Type B pancreatic cell (in vitro differentiated cells): ENCODE measurements around the gene PXT1. TPM values are rescaled to one million over a fixed set of nuclear protein-coding genes. Genes with fewer than 3 reads are reported as not detected.
"Not testable (repeated sequence)": the region's sequence is repeated elsewhere in the genome, so short reads cannot be mapped to it uniquely, and the experiment has no call there.

Experiments
- DNase-seq: peaks from one replicate; pipeline ENCODE4 v3.0.0; 2021; ENCODE audit warnings: mixed read lengths; ENCODE audit not compliant: unreplicated experiment; ENCODE audit errors: extremely low spot score
- H3K27ac Mint-ChIP-seq: 2 replicates; pipeline ENCODE4 v1.8.0; 2021; ENCODE audit warnings: mild to moderate bottlenecking, mixed read lengths
- H3K27me3 Mint-ChIP-seq: 2 replicates; pipeline ENCODE4 v1.8.0; 2021; ENCODE audit warnings: mixed read lengths
- H3K36me3 Mint-ChIP-seq: 2 replicates; pipeline ENCODE4 v1.8.0; 2021; ENCODE audit warnings: mixed read lengths
- H3K4me1 Mint-ChIP-seq: one replicate; pipeline ENCODE4 v1.8.0; 2021; ENCODE audit warnings: mixed read lengths; ENCODE audit not compliant: unreplicated experiment
- H3K4me3 Mint-ChIP-seq: 2 replicates; pipeline ENCODE4 v1.8.0; 2021; ENCODE audit warnings: mild to moderate bottlenecking, mixed read lengths
- H3K9me3 Mint-ChIP-seq: 2 replicates; pipeline ENCODE4 v1.8.0; 2021; ENCODE audit warnings: mixed read lengths
- CTCF ChIP-seq: fragments of 200-600 bp; sonication (generic); conservative IDR thresholded peaks from 2 replicates; pipeline ENCODE4 v1.5.0; 2021; ENCODE audit warnings: antibody characterized with exemption, mild to moderate bottlenecking
- total RNA-seq: library from RNA; stranded (reverse); gene quantifications from 2 replicates; pipeline ENCODE4 v1.2.1, GENCODE V29; 2021; ENCODE audit warnings: low replicate concordance

PXT1 gene
- total RNA-seq, 1 donor from 2014 or later: 0.19 TPM

GRCh38 chr6:36419310-36419709 is 23.3 kb downstream of the PXT1 start:
- H3K36me3 Mint-ChIP-seq: no peaks in the 10 kb centered on the region
- H3K4me3 Mint-ChIP-seq: no peak overlapping the region
- no peak overlapping the region for H3K27ac Mint-ChIP-seq
- H3K4me1 Mint-ChIP-seq: peaks cover 12% of the 10 kb centered on the region
- no peak for DNase-seq
- H3K9me3 Mint-ChIP-seq: no peaks in the 10 kb centered on the region
- H3K27me3 Mint-ChIP-seq: no peaks in the 10 kb centered on the region
- TF ChIP-seq CTCF: no peak

GRCh38 chr6:36418558-36418957 is 24.1 kb downstream of the PXT1 start:
- no peak overlapping the region for H3K4me3 Mint-ChIP-seq
- no peak for TF ChIP-seq CTCF
- H3K9me3 Mint-ChIP-seq: no peaks in the 10 kb centered on the region
- no peaks in the 10 kb centered on the region for H3K36me3 Mint-ChIP-seq
- peaks cover 7% of the 10 kb centered on the region for H3K4me1 Mint-ChIP-seq
- no peaks in the 10 kb centered on the region for H3K27me3 Mint-ChIP-seq
- no peak overlapping the region for H3K27ac Mint-ChIP-seq
- DNase-seq: no peak

- Mint-ChIP-seq H3K4me3 (no peak overlapping the region), H3K27ac (no peak overlapping the region), H3K9me3 (no peaks in the 10 kb centered on the region), H3K27me3 (no peaks in the 10 kb centered on the region), H3K36me3 (no peaks in the 10 kb centered on the region), H3K4me1 (no peaks in the 10 kb centered on the region)
- no peak for TF ChIP-seq CTCF
- no peak for DNase-seq
Measured at GRCh38 chr6:36414481-36414880, 28.2 kb downstream of the PXT1 start.

GRCh38 chr6:36413489-36414480 is 28.9 kb downstream of the PXT1 start:
- Mint-ChIP-seq H3K27me3 (no peaks in the 10 kb centered on the region), H3K9me3 (no peaks in the 10 kb centered on the region), H3K36me3 (no peaks in the 10 kb centered on the region), H3K4me1 (no peaks in the 10 kb centered on the region), H3K27ac (no peak overlapping the region), H3K4me3 (no peak overlapping the region)
- no peak for TF ChIP-seq CTCF
- DNase-seq: no peak

- not testable (repeated sequence) for DNase-seq, H3K27me3 Mint-ChIP-seq, H3K9me3 Mint-ChIP-seq, H3K4me1 Mint-ChIP-seq, H3K27ac Mint-ChIP-seq, H3K36me3 Mint-ChIP-seq, H3K4me3 Mint-ChIP-seq
Measured at GRCh38 chr6:36409718-36410117, 32.9 kb downstream of the PXT1 start.

GRCh38 chr6:36404164-36404563 is 38.5 kb downstream of the PXT1 start:
- no peak for DNase-seq
- Mint-ChIP-seq H3K4me3 (no peak overlapping the region), H3K27ac (no peak overlapping the region), H3K4me1 (no peaks in the 10 kb centered on the region), H3K27me3 (peaks cover 16% of the 10 kb centered on the region), H3K36me3 (no peaks in the 10 kb centered on the region), H3K9me3 (no peaks in the 10 kb centered on the region)
- no peak for TF ChIP-seq CTCF
